ENCODE data around the gene MAPK14. TPM values are rescaled to one million over a fixed set of nuclear protein-coding genes. Genes with fewer than 3 reads are reported as not detected.

Gene MAPK14
- total RNA-seq, 1 donor from 2014 or later = 46.2 TPM

DNA sequence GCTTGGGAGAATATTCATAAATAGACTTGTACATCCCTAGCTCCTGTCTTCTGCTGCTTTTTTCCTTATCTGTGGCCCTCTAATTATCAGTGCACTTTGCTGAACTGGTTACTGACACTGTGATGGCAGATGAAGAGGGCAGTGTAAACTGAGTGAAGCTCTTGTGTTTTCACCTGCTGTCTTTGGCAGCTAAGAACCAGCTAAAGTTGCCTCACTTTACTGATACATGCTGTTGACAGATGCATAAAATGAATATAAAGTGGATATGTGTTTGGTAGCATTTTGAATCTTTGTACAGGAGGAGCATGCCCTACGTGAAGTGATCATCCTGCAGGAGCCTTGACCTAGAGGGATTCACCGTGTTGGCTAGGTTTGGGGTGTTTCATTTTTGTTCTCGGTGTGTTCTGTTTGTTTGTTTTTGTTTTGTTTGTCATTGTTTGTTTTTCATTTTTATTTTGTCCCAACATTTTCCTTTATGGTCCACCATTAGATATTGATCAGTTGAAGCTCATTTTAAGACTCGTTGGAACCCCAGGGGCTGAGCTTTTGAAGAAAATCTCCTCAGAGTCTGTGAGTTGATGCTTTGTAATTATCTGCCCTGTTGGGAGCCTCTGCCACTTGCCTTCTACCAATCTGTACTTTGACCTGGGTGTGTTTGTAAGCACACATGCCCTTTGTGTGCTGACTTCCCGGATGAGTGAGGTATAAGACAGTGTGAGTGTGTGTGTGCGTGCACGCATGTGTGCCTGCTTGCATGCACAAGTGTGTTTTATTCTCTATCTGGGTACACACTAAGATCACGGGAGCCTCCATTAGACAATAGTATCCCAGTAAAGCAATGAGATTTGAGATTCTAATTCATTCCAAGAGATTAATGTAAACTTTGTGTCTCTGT is 68.1 kb downstream of the MAPK14 start:
- no peak for DNase-seq
- H3K27ac Mint-ChIP-seq (ENCODE audit: unreplicated experiment) = peak overlapping the region; percentile 53
- peaks cover 23% of the 10 kb centered on the region for H3K4me1 Mint-ChIP-seq (ENCODE audit: low read depth, unreplicated experiment)
- H3K4me3 Mint-ChIP-seq (ENCODE audit: unreplicated experiment) = peak overlapping the region; percentile 24
- peaks cover 2% of the 10 kb centered on the region for H3K27me3 Mint-ChIP-seq (ENCODE audit: unreplicated experiment)
- no peaks in the 10 kb centered on the region for H3K9me3 Mint-ChIP-seq (ENCODE audit: unreplicated experiment)
- TF ChIP-seq, protein P1, sequence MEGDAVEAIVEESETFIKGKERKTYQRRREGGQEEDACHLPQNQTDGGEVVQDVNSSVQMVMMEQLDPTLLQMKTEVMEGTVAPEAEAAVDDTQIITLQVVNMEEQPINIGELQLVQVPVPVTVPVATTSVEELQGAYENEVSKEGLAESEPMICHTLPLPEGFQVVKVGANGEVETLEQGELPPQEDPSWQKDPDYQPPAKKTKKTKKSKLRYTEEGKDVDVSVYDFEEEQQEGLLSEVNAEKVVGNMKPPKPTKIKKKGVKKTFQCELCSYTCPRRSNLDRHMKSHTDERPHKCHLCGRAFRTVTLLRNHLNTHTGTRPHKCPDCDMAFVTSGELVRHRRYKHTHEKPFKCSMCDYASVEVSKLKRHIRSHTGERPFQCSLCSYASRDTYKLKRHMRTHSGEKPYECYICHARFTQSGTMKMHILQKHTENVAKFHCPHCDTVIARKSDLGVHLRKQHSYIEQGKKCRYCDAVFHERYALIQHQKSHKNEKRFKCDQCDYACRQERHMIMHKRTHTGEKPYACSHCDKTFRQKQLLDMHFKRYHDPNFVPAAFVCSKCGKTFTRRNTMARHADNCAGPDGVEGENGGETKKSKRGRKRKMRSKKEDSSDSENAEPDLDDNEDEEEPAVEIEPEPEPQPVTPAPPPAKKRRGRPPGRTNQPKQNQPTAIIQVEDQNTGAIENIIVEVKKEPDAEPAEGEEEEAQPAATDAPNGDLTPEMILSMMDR (IDR thresholded peaks at IDR 0.05; ENCODE audit: partially characterized antibody, unreplicated experiment) = peak; percentile 53
- no peaks in the 10 kb centered on the region for H3K36me3 Mint-ChIP-seq (ENCODE audit: unreplicated experiment)

DNA sequence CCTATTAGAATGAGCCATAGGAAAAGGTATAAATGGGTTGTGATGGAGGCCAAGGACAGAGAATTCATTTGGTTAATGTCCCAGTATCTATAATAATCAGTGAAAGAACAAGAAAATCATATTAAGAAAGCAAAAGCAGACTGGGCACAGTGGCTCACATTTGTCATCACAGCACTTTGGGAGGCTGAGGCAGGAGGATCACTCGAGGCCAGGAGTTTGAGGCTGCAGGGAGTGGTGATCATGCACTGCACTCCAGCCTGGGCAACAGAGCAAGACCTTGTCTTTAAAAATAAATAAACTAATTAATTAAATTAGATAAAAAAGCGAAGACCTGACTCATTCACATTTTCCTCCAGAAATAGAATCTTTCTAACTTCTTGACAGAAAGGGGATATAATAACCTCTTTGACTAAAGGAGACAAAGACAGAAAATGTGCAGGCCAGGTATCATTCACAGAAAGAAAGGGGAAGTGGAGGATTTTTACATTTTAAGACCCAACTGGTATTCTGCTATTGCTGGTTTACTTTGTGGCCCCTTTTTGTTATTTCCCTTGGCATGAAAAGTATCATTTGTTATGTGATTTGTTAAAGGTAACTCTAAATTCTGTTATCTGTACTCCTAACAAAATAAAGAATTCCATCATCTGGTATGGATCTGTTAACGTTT is 70.8 kb downstream of the MAPK14 start:
- Mint-ChIP-seq H3K4me1 (ENCODE audit: low read depth, unreplicated experiment) (peaks cover 23% of the 10 kb centered on the region), H3K27me3 (ENCODE audit: unreplicated experiment) (no peaks in the 10 kb centered on the region), H3K4me3 (ENCODE audit: unreplicated experiment) (no peak overlapping the region), H3K27ac (ENCODE audit: unreplicated experiment) (no peak overlapping the region), H3K36me3 (ENCODE audit: unreplicated experiment) (no peaks in the 10 kb centered on the region), H3K9me3 (ENCODE audit: unreplicated experiment) (no peaks in the 10 kb centered on the region)
- TF ChIP-seq, protein P1 (IDR thresholded peaks at IDR 0.05; ENCODE audit: partially characterized antibody, unreplicated experiment) = no peak
- no peak for DNase-seq

DNA sequence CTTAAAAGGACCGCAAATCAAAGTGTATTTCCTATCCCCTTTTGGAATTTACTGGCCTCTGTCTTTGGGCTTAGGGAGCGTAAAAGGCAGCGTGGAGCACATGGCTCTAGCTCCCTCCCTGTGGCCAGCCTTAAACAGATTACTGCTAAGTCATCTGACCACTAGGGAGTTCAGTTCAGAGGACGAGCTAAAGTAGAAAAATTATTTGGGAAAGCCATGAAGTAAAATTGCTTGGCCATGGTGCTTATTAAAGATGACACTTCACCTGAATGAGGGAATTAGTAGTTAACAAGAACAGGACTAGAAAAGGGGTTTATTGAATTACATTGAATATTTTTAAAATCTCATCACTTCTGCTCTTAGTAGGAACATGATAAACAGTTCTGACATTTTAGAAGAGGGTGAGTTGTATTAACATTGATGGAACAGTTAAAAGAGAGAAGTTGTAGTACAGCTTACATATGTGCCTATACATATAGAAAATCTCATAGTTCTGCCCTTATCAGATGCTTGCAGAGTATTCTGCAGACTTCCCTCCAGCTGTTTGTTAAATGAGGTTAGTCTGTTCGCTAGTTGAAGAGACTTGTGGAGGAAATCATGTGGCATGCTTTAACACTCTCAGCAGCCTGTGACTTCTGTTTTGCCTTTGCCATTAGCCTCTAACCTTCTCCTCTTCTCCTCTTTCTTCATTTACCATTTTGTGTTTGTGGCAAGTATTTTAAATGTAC is 71.5 kb downstream of the MAPK14 start:
- Mint-ChIP-seq H3K4me3 (ENCODE audit: unreplicated experiment) (no peak overlapping the region), H3K4me1 (ENCODE audit: low read depth, unreplicated experiment) (peaks cover 26% of the 10 kb centered on the region), H3K9me3 (ENCODE audit: unreplicated experiment) (no peaks in the 10 kb centered on the region), H3K27ac (ENCODE audit: unreplicated experiment) (peak overlapping the region; percentile 53), H3K36me3 (ENCODE audit: unreplicated experiment) (no peaks in the 10 kb centered on the region), H3K27me3 (ENCODE audit: unreplicated experiment) (no peaks in the 10 kb centered on the region)
- no peak for DNase-seq
- TF ChIP-seq, protein P1 (IDR thresholded peaks at IDR 0.05; ENCODE audit: partially characterized antibody, unreplicated experiment) = no peak

DNA sequence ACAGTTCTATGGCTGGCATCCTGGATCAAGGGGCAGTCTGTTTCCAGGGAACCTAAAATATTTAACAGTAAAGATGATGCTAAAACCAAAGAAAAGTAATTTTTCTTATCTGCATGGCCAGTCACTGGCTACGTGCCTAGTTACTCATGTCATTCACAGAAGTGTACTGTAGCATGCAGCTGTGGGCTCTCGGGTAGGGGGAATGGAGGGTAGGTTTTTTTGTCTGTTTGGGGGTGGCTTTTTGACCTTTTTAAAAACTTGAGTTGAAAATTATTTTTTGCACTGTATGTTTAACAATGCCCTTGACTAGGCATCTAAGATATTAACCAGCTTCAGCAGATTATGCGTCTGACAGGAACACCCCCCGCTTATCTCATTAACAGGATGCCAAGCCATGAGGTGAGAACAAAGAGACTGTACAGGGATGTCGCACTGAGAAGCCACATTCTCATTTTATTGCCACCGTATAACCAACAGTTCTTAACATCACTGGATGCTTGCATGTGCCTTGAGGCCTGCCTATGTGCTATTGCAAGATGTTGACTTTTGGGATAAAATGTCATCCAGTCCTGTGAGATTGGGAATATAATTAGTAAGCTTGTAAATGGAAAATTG is 72.4 kb downstream of the MAPK14 start:
- Mint-ChIP-seq H3K9me3 (ENCODE audit: unreplicated experiment) (no peaks in the 10 kb centered on the region), H3K27ac (ENCODE audit: unreplicated experiment) (no peak overlapping the region), H3K4me3 (ENCODE audit: unreplicated experiment) (no peak overlapping the region), H3K36me3 (ENCODE audit: unreplicated experiment) (no peaks in the 10 kb centered on the region), H3K4me1 (ENCODE audit: low read depth, unreplicated experiment) (peaks cover 32% of the 10 kb centered on the region), H3K27me3 (ENCODE audit: unreplicated experiment) (no peaks in the 10 kb centered on the region)
- TF ChIP-seq, protein P1 (IDR thresholded peaks at IDR 0.05; ENCODE audit: partially characterized antibody, unreplicated experiment) = no peak
- DNase-seq = no peak

Measured in glutamatergic neuron (in vitro differentiated cells).